Endothelial cell (in vitro differentiated cells): ENCODE results near the gene FAM135A. TPM values are rescaled to one million over a fixed set of nuclear protein-coding genes. Genes with fewer than 3 reads are reported as not detected.
"Not testable (repeated sequence)": the region's sequence is repeated elsewhere in the genome, so short reads cannot be mapped to it uniquely, and the experiment has no call there.

Experiments
- DNase-seq: peaks from one replicate; pipeline ENCODE4 v3.0.0; 2021; ENCODE audit warnings: low spot score
- H3K27ac Mint-ChIP-seq: one replicate; pipeline ENCODE4 v1.8.0; 2021; ENCODE audit warnings: mixed read lengths, inconsistent platforms; ENCODE audit not compliant: unreplicated experiment
- H3K27me3 Mint-ChIP-seq: one replicate; pipeline ENCODE4 v1.8.0; 2021; ENCODE audit warnings: mild to moderate bottlenecking, moderate library complexity, mixed read lengths, inconsistent platforms; ENCODE audit not compliant: unreplicated experiment
- H3K36me3 Mint-ChIP-seq: one replicate; pipeline ENCODE4 v1.8.0; 2021; ENCODE audit warnings: mild to moderate bottlenecking, low read depth, mixed read lengths, inconsistent platforms; ENCODE audit not compliant: unreplicated experiment
- H3K4me1 Mint-ChIP-seq: one replicate; pipeline ENCODE4 v1.8.0; 2021; ENCODE audit warnings: mild to moderate bottlenecking, mixed read lengths, inconsistent platforms; ENCODE audit not compliant: unreplicated experiment
- H3K4me3 Mint-ChIP-seq: one replicate; pipeline ENCODE4 v1.8.0; 2021; ENCODE audit warnings: mild to moderate bottlenecking, mixed read lengths, inconsistent platforms; ENCODE audit not compliant: unreplicated experiment
- H3K9me3 Mint-ChIP-seq: one replicate; pipeline ENCODE4 v1.8.0; 2021; ENCODE audit warnings: mixed read lengths, inconsistent platforms; ENCODE audit not compliant: unreplicated experiment
- total RNA-seq: library from RNA; stranded (reverse); fragmentation: NEBNext Ultra II Directional; extraction: Animal tissue kit (Norgen Biotek cat#: 25700); gene quantifications from one replicate; pipeline ENCODE4 v1.2.1, GENCODE V29; 2021; ENCODE audit not compliant: unreplicated experiment
- TF ChIP-seq, protein P1 (sequence below): fragments of 200-600 bp; sonication (generic); IDR thresholded peaks from one replicate; pipeline ENCODE4 v1.5.0; 2021; ENCODE audit warnings: antibody characterized with exemption; ENCODE audit not compliant: unreplicated experiment

The FAM135A gene
- total RNA-seq, 1 donor from 2014 or later: 31.2 TPM

DNA sequence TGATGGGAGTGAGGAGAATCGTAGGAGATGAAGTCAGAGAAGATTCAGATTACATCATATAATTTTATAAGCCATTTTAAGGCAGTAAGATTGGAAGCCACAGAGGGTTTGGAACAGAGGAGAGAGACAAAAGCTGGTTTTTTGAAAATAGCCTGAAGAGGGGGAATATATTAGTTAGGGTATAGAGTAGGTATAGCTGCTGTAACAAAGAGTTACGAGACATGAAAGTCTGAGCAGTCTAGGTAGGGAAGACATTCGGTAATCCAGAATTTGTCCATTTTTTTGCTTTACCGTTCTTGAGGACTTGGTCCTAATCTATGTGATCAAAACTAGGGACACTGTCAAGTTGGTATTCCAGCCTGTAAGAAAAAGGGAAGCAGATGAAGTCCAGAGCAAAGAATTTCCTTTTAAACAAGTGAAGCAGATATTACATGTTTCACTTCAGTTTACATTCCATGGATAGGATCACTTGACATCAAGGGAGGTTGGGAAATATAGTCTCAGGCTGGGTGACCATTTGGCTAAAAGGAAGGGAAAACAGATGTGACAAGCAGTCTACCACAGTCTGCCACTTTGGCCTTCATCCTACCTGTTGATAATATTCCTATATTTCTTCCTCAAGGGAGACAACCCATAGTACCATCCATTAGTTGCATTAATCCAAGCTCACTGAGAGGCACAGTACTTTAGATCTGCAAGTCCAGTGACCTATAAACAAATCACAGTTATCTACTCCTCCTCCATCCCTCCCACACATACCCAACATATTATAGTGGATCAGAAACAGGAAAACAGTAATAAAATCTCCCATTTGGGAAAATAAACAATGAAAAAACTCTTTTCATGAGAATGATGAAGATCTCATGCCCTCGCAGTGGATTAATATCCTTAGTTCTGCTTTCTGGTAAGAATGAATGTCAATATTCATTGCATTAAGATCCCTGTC is 10.2 kb downstream of the FAM135A start:
- Mint-ChIP-seq H3K9me3 (no peaks in the 10 kb centered on the region), H3K36me3 (peaks cover 16% of the 10 kb centered on the region), H3K4me3 (no peak overlapping the region), H3K27ac (no peak overlapping the region), H3K4me1 (peaks cover 15% of the 10 kb centered on the region), H3K27me3 (peaks cover under 1% of the 10 kb centered on the region)
- DNase-seq: no peak
- TF ChIP-seq, protein P1, sequence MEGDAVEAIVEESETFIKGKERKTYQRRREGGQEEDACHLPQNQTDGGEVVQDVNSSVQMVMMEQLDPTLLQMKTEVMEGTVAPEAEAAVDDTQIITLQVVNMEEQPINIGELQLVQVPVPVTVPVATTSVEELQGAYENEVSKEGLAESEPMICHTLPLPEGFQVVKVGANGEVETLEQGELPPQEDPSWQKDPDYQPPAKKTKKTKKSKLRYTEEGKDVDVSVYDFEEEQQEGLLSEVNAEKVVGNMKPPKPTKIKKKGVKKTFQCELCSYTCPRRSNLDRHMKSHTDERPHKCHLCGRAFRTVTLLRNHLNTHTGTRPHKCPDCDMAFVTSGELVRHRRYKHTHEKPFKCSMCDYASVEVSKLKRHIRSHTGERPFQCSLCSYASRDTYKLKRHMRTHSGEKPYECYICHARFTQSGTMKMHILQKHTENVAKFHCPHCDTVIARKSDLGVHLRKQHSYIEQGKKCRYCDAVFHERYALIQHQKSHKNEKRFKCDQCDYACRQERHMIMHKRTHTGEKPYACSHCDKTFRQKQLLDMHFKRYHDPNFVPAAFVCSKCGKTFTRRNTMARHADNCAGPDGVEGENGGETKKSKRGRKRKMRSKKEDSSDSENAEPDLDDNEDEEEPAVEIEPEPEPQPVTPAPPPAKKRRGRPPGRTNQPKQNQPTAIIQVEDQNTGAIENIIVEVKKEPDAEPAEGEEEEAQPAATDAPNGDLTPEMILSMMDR: no peak

DNA sequence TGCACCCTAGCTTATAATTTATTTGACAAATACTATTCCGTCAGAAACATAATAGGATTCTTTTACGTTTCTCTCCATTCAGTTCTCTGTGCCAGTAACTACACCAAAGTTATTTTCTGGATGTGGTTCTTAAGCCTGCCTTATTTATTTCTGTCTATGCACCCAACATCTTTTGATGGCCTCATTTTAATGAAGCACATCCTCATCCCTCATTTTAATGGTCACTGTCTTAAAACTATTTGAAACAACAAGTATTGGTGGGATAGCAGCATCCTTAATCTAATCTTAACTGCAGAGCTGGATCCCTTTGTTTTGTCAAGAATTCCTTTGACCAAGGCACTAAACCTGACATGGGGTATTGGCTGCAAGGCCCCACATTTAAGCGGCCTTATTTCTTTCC is 11.0 kb downstream of the FAM135A start:
- TF ChIP-seq, protein P1: no peak
- Mint-ChIP-seq H3K27me3 (no peaks in the 10 kb centered on the region), H3K4me1 (peaks cover 15% of the 10 kb centered on the region), H3K36me3 (peaks cover 19% of the 10 kb centered on the region), H3K4me3 (no peak overlapping the region), H3K9me3 (no peaks in the 10 kb centered on the region), H3K27ac (no peak overlapping the region)
- no peak for DNase-seq

DNA sequence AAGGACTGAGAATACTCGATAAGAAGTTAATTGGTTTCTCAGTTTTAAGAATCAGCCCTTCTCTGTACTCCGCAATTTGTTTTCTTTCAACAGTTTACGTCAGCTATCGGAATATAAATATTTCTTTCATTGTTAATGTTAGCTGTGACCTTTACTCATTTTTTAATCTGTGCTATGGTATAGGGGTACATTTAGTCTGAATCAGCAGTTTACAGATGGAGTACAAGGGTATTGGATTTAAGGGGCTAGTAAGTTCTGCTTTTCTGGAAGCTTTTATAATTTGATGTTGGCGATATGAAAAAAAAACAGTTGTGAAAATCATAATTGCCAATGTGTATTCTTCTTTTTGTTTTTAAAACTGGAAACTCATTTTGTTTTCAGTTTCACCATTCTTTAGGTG is 23.0 kb downstream of the FAM135A start:
- TF ChIP-seq, protein P1: no peak
- H3K4me3 Mint-ChIP-seq: no peak overlapping the region
- DNase-seq: no peak

DNA sequence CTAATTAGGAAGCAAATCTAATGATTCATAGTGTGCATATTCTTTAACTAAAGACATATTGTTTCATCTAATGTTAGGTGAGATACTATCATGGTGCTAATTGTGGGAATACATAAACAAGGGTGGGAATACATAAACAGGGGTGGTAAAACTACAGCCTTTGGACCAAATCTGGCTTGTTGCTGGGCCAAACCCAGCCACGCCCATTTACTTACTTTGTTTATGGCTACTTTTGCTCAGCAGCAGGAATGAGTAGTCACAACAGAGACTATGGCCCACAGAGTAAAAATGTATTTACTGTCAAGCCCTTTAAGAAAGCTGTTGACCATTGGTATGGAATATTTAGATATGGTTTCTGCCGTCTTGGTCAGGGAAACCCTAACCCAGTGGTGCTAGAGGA is 31.7 kb downstream of the FAM135A start:
- Mint-ChIP-seq H3K36me3 (peaks cover 44% of the 10 kb centered on the region), H3K27me3 (peaks cover 7% of the 10 kb centered on the region)

More for the DNA sequence above, 23.0 kb downstream of the FAM135A start:
- peaks cover 6% of the 10 kb centered on the region for H3K36me3 Mint-ChIP-seq
- H3K9me3 Mint-ChIP-seq: no peaks in the 10 kb centered on the region
- H3K27ac Mint-ChIP-seq: no peak overlapping the region
- H3K27me3 Mint-ChIP-seq: no peaks in the 10 kb centered on the region
- H3K4me1 Mint-ChIP-seq: no peaks in the 10 kb centered on the region

DNA sequence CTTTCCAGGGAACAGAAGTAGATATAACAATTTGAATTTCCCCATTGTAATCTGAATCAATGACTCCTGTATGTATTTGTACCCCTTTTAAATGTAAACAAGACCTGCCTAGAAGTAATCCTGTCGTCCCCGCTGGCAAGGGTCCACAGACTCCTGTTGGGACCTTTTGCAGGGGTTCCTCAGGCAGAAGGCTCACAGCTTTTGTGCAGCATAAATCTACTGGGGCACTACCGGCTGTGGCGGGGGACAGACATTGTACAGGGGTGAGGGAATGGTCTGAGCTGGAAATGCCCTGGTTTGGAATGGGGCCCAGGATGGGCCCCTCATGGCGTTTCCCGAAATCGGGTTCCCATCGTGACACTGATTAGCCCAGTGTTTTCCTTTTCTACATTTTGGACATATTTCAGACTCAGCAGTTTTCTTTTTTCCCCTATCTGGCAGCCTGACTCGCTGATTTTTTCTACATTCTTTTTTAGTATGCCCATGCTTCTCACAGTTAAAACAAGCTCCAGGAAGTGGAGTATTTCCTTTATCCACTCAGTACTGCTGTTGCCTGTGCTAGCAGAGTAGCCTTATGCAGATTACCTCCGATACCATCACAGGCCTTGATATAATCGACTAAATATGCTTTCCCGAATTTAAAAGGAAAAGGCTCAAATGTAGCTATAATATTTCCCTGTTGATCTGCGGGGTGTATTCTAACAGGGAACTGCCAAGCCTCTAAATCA is 34.2 kb downstream of the FAM135A start:
- not testable (repeated sequence) for H3K27ac Mint-ChIP-seq, H3K4me1 Mint-ChIP-seq, DNase-seq, H3K27me3 Mint-ChIP-seq, H3K9me3 Mint-ChIP-seq
- peak overlapping the region; percentile 42 for H3K4me3 Mint-ChIP-seq
- peaks cover 44% of the 10 kb centered on the region for H3K36me3 Mint-ChIP-seq

More for the DNA sequence above, 31.7 kb downstream of the FAM135A start:
- H3K4me3 Mint-ChIP-seq: no peak overlapping the region
- peaks cover 7% of the 10 kb centered on the region for H3K4me1 Mint-ChIP-seq
- DNase-seq: no peak
- no peaks in the 10 kb centered on the region for H3K9me3 Mint-ChIP-seq
- TF ChIP-seq, protein P1: no peak
- H3K27ac Mint-ChIP-seq: no peak overlapping the region

DNA sequence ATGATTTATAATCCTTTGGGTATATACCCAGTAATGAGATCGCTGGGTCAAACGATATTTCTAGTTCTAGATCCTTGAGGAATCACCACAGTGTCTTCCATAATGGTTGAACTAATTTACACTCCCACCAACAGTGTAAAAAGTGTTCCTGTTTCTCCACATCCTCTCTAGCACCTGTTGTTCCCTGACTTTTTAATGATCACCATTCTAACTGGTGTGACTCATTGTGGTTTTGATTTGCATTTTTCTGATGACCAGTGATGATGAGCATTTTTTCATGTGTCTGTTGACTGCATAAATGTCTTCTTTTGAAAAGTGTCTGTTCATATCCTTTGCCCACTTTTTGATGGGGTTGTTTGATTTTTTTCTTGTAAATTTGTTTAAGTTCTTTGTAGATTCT is 40.6 kb downstream of the FAM135A start:
- peaks cover 27% of the 10 kb centered on the region for H3K36me3 Mint-ChIP-seq
- not testable (repeated sequence) for H3K9me3 Mint-ChIP-seq, DNase-seq, H3K27ac Mint-ChIP-seq, H3K4me1 Mint-ChIP-seq, H3K27me3 Mint-ChIP-seq
- H3K4me3 Mint-ChIP-seq: peak overlapping the region; percentile 17
